DND-41 (cell line): Measurements from ENCODE around the gene SEC22A.

Source experiments
- EZH2 ChIP-seq: IDR thresholded peaks from 3 replicates; pipeline ENCODE4 v1.6.1; 2012; ENCODE audit warnings: borderline replicate concordance, low read depth, mild to moderate bottlenecking, moderate library complexity, low read length, inconsistent platforms; ENCODE audit not compliant: severe bottlenecking
- TF ChIP-seq, protein P1 (sequence below): IDR thresholded peaks from 2 replicates; pipeline ENCODE4 v1.5.1; 2012; ENCODE audit warnings: borderline replicate concordance, low read length, moderate library complexity, mild to moderate bottlenecking; ENCODE audit not compliant: poor library complexity, severe bottlenecking; ENCODE audit errors: extremely low read depth

DNA sequence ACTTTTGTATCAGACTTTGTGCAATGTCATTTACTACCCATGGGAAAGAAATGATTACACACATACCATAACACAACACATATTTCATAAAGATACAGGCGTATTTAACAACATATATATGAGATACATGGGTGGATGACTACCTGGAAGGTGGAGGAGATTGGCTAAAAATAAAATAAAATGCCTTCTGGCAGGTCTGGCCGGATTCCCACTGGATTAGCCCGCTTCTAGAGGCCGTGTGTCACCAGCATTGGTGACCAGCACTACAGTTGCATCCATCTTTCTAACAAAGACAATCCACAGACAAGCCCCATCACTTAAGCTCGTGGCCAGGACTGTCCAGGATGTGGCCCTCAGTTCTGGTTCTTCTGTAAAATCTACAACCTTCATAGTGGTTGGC is 21.0 kb upstream of the SEC22A start:
- TF ChIP-seq, protein P1, sequence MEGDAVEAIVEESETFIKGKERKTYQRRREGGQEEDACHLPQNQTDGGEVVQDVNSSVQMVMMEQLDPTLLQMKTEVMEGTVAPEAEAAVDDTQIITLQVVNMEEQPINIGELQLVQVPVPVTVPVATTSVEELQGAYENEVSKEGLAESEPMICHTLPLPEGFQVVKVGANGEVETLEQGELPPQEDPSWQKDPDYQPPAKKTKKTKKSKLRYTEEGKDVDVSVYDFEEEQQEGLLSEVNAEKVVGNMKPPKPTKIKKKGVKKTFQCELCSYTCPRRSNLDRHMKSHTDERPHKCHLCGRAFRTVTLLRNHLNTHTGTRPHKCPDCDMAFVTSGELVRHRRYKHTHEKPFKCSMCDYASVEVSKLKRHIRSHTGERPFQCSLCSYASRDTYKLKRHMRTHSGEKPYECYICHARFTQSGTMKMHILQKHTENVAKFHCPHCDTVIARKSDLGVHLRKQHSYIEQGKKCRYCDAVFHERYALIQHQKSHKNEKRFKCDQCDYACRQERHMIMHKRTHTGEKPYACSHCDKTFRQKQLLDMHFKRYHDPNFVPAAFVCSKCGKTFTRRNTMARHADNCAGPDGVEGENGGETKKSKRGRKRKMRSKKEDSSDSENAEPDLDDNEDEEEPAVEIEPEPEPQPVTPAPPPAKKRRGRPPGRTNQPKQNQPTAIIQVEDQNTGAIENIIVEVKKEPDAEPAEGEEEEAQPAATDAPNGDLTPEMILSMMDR = no peak
- TF ChIP-seq EZH2 = no peak
